Measurements from ENCODE around the gene FAM180A.
"Not testable (repeated sequence)": the region's sequence is repeated elsewhere in the genome, so short reads cannot be mapped to it uniquely, and the experiment has no call there.

FAM180A gene

DNA sequence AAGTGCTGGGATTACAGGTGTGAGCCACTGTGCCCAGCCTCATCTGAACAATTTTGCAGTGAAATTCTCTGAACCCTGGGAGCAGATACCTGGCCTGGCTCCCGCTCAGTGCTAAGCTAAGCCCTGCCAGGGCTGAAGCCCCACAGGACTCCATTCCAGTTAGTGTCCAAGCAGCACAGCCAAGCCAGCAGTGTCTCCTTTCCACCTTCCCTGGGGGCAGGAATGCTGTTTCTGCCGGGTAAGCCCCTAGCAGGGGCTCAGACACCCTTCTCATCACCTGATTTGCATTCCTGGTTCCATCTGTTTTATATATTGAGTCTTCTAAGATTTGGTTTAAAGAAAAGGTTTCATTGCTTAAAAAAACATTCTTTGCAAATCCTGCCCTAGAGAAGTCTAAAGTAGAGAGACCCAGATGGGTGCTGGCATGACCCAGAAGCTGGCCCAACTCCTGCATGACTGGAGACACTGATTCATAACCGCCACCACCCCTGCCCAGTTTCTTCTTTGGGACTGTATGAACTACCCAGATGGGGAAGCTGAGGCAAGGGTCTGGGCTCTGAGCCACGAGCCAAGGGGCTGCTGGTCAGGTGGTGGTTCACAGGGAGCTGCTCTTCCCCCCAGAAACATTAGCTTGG lies 34.7 kb downstream of the FAM180A start:
- no peak for DNase-seq (ENCODE audit: low spot score)

DNA sequence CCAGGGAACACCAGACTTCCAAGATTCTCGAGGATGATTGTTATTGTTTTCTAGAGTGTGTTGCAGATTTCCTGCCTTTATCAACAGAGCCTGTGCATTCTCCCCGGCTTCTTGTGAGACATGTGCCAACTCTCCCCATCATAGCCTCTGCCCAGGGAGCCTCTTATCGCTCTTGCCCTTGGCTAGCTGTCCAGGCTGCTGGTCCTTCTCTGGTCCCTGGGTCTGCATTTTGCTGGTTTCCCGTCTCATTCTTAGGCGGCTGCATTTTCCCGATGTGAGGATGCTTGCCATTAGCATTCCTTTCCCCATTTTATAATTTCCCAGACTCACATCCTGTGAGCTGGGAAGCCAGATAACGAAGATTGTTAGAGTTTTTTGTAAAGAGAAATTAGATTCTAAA lies 35.8 kb downstream of the FAM180A start:
- no peak for DNase-seq (ENCODE audit: low spot score)

DNA sequence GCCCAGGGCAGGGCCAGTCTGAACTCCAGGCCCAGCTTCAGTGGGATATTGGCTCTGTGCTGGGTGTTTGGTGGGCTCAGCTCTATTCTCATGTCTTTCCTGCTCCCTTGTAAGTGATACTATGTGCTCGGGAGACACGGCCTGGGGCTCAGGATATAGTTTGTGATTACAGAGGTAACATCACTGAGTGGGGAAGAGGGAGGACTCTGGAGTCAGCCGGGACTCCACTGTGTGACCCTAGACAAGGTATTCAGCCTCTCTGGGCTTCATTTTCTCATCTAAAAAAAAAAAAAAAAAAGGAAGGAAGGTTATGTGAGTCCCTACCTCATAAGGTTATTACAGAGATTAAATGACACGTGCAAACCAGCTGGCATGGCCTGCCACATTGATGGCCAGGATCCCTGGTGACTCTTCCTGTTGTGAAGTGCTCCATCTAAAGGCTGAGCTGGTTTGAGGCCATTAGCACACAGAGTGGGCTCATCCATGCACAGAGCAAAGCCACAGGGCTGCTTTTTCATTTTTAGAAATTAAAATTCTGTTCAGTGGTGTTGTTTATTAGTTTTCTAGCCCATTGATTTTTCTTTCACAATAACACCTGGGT lies 36.3 kb downstream of the FAM180A start:
- no peak for DNase-seq (ENCODE audit: low spot score)

DNA sequence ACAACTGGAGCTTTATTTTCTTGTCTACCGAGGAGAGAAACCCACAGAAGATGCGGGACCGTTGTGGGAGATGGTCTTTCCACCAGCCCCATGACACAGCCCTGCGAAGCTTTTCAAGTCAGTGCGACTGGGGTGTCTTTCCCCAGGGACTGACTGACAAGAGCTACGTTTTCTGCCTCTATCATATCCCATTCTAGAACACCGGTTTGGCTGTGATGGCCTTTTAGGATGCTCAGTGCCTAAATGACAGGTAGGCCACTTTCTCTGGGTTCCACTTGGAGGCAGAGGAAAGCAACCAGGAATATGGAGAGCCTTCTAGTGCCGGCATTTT lies 37.5 kb downstream of the FAM180A start:
- no peak for DNase-seq (ENCODE audit: low spot score)

DNA sequence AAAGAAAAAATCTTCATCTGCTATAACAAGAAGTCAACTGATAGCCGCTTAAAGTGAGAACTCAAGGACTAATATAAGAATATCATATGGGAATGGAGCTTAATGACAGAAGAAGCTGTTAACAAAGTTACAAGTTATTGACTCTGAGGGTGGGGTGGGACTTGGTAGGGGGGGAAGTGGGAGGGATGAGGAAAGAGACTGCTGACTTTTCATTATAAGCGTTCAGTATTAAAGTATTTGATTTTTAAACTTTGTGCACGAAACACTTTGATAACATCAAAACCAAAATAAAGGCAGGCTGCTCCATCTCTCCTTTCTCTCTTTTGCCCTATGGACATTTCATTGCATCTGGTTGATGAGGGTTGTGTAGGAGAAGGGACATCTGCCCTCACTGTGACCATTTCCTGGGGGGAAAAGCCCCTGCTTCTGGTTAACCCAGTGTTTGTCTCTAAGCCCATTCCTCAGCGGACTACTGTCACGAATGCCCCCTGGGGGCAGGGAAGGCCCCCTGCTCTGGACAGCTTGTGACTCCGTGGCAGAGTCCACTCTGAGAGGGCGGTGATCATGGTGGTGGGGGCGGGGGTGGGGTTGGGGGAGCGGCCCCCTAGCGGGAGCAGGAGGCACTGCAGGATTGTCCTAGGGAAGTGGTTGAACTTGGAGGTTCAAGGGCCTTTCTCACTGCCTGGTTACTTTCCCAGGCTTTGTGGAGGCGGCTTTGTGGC lies 38.0 kb downstream of the FAM180A start:
- peak; percentile 78 for DNase-seq (ENCODE audit: low spot score)

DNA sequence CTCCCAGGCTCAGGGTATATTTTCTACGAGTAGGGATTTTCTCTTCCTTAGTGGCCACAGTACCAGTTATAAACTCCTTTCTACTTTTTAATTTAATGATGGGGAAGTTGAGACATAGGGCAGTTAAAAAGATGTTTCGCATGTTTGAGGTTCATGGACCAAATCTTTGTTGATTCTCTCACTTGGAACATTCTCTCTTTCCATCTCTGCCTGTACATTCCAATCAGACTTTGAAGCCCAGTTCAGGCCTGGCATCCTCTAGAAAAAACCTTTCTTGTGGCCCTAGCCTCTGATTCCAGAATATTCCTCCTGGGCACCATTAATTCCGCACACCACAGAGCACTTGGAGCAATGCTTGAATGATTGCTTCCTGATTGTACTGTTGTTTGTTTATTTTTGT lies 39.1 kb downstream of the FAM180A start:
- DNase-seq (ENCODE audit: low spot score), result no peak

DNA sequence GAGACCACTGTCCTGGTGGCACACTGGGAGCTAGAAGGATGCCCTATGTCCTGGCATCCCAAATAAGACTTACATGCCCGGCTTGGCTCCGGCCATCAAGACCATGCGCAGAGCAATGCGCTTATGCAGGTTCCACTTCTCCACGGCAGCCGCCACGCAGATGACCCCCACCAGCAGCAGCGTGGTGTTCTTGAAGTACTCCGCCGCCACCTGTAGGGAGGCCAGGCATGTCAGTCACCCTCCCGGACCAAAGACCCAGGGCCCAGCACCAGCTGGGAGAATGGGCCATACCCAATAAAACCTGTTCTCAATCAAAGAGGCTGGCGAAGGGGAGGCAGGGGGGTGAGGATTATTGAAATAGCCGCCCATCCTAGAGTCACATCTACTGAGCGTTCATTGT lies 40.6 kb downstream of the FAM180A start:
- peak; percentile 49 for DNase-seq (ENCODE audit: low spot score)

DNA sequence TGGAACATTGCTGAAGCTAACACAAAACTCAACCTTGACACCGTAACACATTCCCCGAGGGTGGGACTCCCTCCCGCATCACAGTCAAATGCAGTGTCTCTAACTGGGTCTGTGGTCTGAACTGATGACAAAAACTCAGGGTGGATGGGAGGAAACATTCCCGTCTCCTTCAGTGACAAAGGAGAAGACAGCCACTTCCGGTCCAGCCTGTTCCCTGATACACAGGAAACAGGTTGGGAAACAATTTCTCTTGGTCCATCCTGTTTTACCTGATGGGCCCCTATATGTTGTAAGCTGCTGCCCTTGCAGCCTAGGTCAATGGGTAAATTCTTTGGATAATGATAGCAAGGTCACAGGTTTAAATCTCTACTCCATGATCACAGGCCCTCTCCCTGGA lies 41.0 kb downstream of the FAM180A start:
- no peak for DNase-seq (ENCODE audit: low spot score)

DNA sequence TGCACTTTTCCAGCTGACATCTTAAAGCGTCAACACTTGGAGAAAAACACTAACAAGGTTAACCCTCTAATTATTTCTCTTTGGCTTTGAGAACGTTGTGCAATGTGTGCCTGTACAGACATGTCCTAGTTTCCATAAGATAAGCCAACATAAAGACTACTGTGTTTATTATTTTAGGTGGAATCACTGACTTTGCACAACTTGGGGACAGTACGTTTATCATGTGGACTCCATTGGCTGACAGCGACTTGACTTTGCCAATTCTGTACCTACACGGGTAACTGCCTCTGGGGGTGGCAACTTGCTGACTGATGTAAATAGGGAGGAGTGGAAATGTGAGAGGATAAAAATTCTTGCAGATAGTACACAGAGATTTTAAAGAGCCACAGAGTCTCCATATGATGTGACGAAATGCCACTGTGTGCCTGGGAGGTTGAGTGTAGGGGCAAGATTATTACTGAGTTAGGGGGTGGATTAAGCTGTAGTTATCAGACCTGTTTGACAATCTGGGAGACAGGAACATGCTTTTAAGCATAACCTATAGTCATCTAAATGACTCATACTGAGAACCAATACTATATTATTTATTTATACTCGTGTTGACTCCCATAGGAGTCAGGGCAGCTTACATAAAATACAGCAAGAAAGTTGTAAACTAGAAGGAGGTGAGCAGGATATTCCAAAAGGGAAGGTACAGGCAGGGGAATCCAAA lies 41.6 kb downstream of the FAM180A start:
- no peak for DNase-seq (ENCODE audit: low spot score)

DNA sequence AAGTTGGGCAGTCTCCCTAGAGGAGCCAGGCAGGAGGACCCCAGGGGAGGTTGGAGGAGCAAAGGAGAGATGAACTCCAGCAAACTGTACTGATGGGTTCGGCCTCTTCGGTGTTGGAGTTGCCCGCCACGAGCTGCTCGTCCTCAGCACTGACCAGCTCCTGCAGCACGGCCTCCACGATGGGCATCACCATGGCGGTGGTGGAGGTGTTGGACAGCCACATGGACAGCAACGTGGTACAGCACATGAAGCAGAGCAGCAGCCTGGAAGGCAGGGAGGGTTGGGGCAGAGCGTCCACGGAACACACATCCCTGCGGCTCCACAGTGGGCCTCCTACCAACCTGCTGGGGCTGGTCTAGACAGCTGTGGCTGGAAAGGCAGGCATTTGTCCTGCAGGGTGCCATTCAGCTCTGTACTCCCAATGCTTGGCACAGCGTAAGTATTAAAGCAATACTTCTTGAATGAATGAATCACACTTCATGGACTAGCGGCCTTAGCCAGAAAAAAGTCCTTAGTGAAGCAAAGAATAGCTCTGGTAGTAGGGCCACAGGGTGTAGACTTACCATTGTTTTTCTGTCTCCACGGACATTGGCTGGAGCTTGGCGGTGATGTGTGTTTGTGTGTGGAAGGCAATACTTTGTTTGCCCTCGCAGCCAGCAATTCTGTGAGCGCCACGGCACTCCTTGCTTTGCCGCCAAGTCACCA lies 42.4 kb downstream of the FAM180A start:
- DNase-seq (ENCODE audit: low spot score), result no peak

DNA sequence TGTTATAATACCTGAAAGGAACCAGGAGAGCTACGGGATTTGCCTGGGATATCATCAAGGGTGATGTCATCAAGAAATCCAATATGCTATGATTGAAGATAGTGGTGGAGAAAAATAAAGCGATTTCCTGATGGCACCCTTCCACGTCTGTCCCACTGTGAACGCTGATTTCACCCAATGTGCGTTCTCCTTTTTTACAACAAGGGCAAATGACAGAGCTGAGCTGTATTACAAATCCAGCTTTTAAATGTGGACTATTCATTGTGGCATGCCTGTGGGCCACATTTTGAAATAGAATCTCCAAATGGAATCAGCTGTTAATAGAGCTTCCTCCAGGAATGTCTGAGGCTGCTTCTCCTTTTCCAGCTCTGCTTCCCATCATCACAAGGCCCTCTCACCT lies 43.9 kb downstream of the FAM180A start:
- no peak for DNase-seq (ENCODE audit: low spot score)

DNA sequence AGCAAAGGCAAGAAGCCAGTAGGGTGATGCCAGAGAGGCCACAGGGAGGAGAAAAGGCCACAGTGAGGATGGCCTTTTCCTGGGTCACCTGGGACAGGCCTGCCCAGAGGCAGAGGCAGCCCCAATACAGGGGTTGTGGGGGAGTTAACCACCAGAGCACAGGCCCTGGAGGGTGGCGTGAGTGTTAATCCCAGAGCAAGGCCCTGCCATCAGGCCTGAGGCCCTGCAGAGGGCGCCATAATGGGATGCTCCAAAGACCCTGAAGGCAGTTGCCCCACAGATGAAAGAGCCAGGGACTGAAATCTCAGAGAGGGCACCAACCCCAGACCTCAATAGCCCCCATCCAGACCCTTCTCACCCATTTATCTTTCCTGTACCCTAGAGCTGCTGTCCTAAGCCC lies 44.5 kb downstream of the FAM180A start:
- DNase-seq (ENCODE audit: low spot score), result peak; percentile 79

DNA sequence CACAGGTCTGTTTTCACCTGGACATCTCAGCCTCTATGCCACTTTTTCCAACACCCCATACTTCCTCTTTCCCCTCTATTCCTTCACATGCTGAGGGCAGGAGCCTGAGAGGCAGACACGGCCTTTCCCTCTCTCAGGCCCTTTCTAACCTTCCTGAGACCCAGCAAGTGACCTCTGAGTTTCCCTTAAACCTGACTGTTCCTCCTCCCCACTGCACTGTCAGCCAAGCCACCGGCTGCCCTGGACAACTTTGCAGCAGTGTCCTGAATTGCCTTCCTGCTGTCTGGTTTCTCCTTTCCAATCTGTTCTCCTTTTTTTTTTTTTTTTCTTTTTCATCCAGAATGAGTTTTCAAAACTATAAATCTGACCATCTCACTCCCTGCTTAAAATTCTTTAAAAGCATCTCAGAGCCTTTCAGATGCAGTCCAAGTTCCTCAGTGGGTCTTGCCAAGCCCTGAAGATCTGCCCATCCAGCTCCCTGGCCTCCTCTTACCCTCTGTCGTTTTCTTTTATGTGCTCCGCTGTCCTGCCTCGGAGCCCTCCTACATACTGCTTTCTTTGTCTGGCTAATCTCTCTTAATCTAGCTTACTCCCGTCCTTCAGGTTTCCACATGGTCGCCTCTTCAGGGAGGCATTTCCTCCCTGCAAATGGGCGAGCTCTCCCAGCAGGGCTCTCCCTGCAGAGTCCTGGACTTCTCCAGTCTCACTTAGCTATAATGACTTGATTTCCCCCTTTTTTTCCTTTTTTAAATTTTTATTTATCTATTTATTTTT lies 51.1 kb downstream of the FAM180A start:
- no peak for DNase-seq (ENCODE audit: low spot score)

DNA sequence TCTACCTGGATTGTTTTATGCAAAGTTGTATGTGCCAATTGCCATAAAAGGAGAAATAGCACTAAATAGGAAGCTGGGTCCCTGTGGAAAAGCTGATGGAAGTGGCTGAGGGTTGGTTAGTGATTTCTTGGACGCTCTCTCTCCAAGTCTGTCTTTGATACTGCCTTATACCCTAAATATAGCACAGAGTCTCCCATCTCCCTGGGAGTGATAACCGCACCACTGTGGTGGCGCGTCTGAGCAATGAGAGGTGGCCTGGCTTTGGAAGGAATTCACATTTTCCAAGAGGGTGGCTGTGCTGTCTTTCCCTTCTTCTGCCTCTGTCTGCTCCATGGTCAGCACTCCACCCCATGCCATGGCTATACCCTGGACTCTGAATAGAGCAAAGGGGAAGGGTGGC lies 55.1 kb downstream of the FAM180A start:
- no peak for DNase-seq (ENCODE audit: low spot score)

DNA sequence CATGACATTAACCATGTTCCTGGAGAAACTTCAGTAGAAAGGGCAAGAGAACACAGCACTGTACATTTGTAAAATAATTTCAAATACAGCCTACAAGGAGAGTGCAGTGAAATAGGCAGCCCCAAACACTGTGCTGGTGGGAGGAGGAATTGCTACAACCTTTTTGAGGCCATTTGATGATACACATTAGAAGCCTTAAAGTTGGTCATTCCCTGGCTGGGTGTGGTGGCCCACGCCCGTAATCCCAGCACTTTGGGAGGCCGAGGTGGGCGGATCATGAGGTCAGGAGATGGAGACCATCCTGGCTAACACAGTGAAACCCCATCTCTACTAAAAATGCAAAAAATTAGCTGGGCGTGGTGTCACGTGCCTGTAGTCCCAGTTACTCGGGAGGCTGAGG lies 56.0 kb downstream of the FAM180A start:
- DNase-seq (ENCODE audit: low spot score), result not testable (repeated sequence)

DNA sequence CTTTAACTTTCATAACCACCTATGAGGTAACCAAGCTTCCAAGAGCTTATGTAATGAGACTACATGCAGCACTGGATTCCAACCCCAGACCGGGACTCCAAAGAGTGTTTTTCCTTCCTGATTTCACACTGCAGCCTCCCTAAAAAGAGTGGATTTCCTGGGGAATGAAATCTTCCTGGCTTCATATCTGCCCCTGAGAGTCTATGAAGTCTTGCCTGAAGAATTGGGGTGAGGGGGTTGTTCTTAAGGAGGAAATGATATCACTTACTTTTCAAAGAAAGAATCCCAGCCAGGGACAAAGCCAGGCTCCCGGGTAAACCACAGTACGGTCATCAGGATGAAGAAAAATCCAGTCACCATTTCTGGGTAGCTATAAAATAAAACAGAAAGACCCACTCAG lies 56.6 kb downstream of the FAM180A start:
- DNase-seq (ENCODE audit: low spot score), result no peak

DNA sequence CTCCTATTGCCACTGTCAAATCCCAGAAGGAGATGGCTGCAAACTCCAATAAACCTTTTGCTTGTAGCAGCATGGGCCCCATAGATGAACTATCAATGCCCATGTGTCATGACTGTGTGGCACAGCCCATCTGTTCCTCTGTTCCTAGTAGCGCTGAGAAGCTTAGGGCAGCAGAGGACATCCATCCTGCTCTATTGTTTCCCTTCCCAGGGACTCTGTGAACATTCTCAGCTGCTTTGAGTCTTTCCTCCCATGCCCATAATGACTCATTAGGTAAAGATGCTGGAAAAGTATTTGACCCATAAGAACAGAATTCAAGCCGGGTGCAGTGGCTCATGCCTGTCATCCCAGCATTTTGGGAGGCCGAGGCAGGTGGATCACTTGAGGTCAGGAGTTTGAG lies 58.0 kb downstream of the FAM180A start:
- no peak for DNase-seq (ENCODE audit: low spot score)

DNA sequence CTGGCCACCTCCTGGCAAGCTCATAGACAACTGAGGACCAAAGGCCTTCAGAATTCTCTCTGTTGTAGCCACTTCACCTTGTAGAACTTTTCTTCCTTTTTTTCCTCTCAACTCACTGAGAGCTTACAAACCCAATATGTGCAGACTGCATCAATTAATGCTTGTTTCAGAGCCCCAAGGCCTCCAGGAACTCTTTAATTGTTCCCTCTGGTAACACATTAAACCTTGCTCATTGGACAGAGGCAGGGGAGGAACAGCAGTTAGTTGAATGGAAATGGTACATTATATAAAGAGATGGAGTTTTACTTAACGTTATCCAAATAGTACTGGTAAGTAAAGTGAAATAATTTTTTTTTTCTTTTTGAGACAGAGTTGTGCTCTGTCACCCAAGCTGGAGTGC lies 61.1 kb downstream of the FAM180A start:
- DNase-seq (ENCODE audit: low spot score), result no peak

DNA sequence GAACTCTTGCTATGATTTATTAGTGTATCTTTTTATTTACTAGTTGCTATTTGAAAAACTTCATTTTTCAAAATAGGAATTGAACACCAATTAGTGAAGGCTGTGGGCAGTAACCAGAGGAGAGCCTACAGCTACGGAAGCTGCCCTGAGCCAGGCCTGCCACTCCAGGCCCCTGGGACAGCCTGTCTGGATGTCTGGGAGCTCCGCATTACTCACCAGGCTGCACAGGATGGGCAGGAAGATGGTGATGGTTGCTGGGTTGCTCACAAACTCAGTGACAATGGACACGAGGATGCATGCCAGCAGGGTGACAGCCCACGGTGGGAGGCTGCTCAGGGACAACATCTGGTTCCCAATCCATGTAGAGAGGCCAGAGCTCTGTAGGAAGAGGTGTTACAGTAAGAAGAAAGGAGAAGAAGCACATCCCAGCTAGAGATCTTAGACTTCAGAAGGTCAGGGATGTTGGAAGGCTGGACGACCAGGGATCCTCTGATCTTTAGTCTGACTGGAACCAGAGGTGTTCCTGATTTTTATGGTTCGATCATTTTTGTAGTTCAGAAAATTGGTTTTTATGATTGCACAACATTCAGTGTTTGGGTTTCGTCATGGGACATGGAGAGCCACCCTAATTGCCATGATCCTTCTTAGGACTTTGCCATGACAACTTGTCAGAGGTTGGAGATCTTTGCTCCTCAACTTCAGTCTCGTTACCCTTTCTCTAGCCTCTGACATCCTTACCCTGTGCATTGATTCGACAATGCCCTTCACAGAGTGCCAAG lies 63.1 kb downstream of the FAM180A start:
- DNase-seq (ENCODE audit: low spot score), result no peak

DNA sequence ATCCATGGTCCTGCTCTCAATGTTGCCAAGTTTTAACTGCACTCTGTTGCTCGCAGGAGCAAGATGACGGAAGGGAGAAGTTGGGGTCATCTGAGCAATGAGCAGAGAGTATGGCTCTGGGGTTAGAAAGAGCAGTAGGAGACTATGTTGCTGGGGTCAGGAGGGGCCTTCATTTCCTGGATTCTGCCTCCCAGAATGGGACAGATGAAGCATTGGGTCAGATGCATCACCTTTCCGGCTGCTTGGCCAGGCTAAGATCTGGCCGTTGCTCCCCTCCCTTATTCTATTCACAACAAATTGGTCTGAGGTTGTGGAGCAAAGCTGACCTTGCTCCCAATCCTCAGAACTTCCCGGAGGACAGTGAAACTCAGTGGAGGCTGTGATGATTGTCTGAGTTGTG lies 63.9 kb downstream of the FAM180A start:
- no peak for DNase-seq (ENCODE audit: low spot score)

DNA sequence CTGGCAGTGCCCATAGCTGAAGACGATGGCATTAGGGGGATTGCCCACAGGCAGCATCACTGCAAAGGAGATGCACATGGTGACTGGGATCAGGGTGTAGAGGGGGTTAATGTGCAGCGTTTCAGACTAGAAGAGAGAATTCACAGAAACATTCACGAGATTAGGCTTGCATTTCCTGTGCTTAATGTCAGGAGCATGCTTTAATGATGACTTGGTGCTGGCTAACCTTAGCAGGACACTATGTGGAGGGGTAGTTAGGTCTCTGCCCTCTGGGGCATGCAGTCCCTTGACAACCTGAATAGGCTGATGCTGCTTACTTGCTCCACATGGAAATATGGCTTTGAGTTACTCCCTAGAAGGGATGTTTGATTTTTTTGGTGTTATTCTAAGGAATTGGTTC lies 64.5 kb downstream of the FAM180A start:
- no peak for DNase-seq (ENCODE audit: low spot score)
